CD14-positive monocyte (primary cell): ENCODE measurements around the gene HTR3C. TPM values are rescaled to one million over a fixed set of nuclear protein-coding genes. Genes with fewer than 3 reads are reported as not detected.

ENCODE experiments used
- DNase-seq, 3 donors: peaks; one replicate each; pipeline ENCODE4 v3.0.0-alpha.2; 2011 to 2022
- H2AFZ ChIP-seq: 2 replicates; pipeline ENCODE4 v1.6.0; 2012; ENCODE audit warnings: mild to moderate bottlenecking, low read depth, low read length, inconsistent platforms; ENCODE audit not compliant: insufficient read depth, poor library complexity, severe bottlenecking
- H3K27ac ChIP-seq, 2 donors: 1 replicate in 1 of 2; 2 replicates in 1 of 2; pipeline ENCODE4 v1.5.1; 2012 to 2013; ENCODE audit warnings: low read length in 2 of 2, control low read depth in 1 of 2, inconsistent platforms in 1 of 2, low read depth in 1 of 2, mild to moderate bottlenecking in 1 of 2
- H3K27me3 ChIP-seq, 2 donors: one replicate each; pipeline versions ENCODE4 v1.6.0 to v1.6.1; 2011 to 2013; ENCODE audit warnings: low read length in 2 of 2; ENCODE audit not compliant: control insufficient read depth in 2 of 2, insufficient read depth in 2 of 2
- H3K36me3 ChIP-seq, 2 donors: replicated peaks in 1 of 2; 1 replicate in 1 of 2; 2 replicates in 1 of 2; pipeline versions ENCODE4 v1.5.1 to v1.6.1; 2012 to 2013; ENCODE audit warnings: low read length in 2 of 2, control low read depth in 1 of 2, inconsistent platforms in 1 of 2, mild to moderate bottlenecking in 1 of 2; ENCODE audit not compliant: insufficient read depth in 2 of 2, control insufficient read depth in 1 of 2
- H3K4me1 ChIP-seq, 2 donors: 1 replicate in 1 of 2; 2 replicates in 1 of 2; pipeline versions ENCODE4 v1.5.1 to v1.6.1; 2012 to 2013; ENCODE audit warnings: low read length in 2 of 2, control low read depth in 1 of 2, inconsistent platforms in 1 of 2, mild to moderate bottlenecking in 1 of 2, moderate library complexity in 1 of 2; ENCODE audit not compliant: insufficient read depth in 2 of 2, control insufficient read depth in 1 of 2
- H3K4me2 ChIP-seq: replicated peaks from 2 replicates; pipeline ENCODE3; 2012; ENCODE audit warnings: low read length, moderate library complexity, mild to moderate bottlenecking; ENCODE audit not compliant: poor library complexity, severe bottlenecking; ENCODE audit errors: extremely low read depth
- H3K4me3 ChIP-seq, 3 experiments: fragments of 200-600 bp in 1 of 3; sonication (generic) in 1 of 3; replicated peaks in 1 of 3; 1 replicate in 2 of 3; 2 replicates in 1 of 3; pipeline ENCODE4 v1.5.1; 2011 to 2013; ENCODE audit warnings: low read length in 3 of 3, mild to moderate bottlenecking in 3 of 3, control low read depth in 2 of 3, low read depth in 2 of 3, inconsistent platforms in 1 of 3, moderate library complexity in 1 of 3
- H3K79me2 ChIP-seq: 2 replicates; pipeline ENCODE4 v1.6.0; 2012; ENCODE audit warnings: mild to moderate bottlenecking, control low read depth, inconsistent platforms, low read length, moderate library complexity; ENCODE audit not compliant: insufficient read depth
- H3K9ac ChIP-seq: 2 replicates; pipeline ENCODE4 v1.6.0; 2017; ENCODE audit warnings: low read length, mild to moderate bottlenecking; ENCODE audit not compliant: insufficient read depth, poor library complexity, severe bottlenecking
- H3K9me3 ChIP-seq, 2 donors: replicated peaks in 1 of 2; 1 replicate in 1 of 2; 2 replicates in 1 of 2; pipeline versions ENCODE4 v1.5.1 to v1.6.1; 2012 to 2013; ENCODE audit warnings: low read length in 2 of 2, control low read depth in 1 of 2; ENCODE audit not compliant: control insufficient read depth in 1 of 2, insufficient read depth in 1 of 2
- H4K20me1 ChIP-seq: 2 replicates; pipeline ENCODE4 v1.6.0; 2012; ENCODE audit warnings: mild to moderate bottlenecking, low read length, control low read depth, moderate library complexity; ENCODE audit not compliant: insufficient read depth
- H3K27ac Mint-ChIP-seq, 7 donors: one replicate each; pipeline ENCODE4 v1.8.0; 2020; ENCODE audit warnings: mild to moderate bottlenecking in 7 of 7, mixed read lengths in 7 of 7, moderate library complexity in 6 of 7, inconsistent platforms in 2 of 7
- H3K27me3 Mint-ChIP-seq, 3 donors: one replicate each; pipeline ENCODE4 v1.8.0; 2021 to 2022; ENCODE audit warnings: low read depth in 3 of 3, mild to moderate bottlenecking in 3 of 3, mixed read lengths in 3 of 3, moderate library complexity in 3 of 3, inconsistent platforms in 1 of 3
- H3K36me3 Mint-ChIP-seq, 2 donors: one replicate each; pipeline ENCODE4 v1.8.0; 2020; ENCODE audit warnings: mixed read lengths in 2 of 2, inconsistent platforms in 1 of 2, mild to moderate bottlenecking in 1 of 2
- H3K4me1 Mint-ChIP-seq: one replicate; pipeline ENCODE4 v1.8.0; 2020; ENCODE audit warnings: mild to moderate bottlenecking, mixed read lengths
- H3K4me3 Mint-ChIP-seq, 2 donors: one replicate each; pipeline ENCODE4 v1.8.0; 2020; ENCODE audit warnings: mild to moderate bottlenecking in 2 of 2, mixed read lengths in 2 of 2, moderate library complexity in 1 of 2
- H3K9me3 Mint-ChIP-seq, 7 donors: one replicate each; pipeline ENCODE4 v1.8.0; 2020 to 2022; ENCODE audit warnings: mixed read lengths in 7 of 7, mild to moderate bottlenecking in 6 of 7, moderate library complexity in 6 of 7, inconsistent platforms in 2 of 7
- CTCF ChIP-seq: fragments of 200-600 bp; IDR thresholded peaks from one replicate; pipeline ENCODE4 v1.8.0; 2022; ENCODE audit warnings: antibody characterized with exemption, mild to moderate bottlenecking
- WGBS: methylation state at CpG from one replicate; pipeline ENCODE4 v1.1.5; 2013; ENCODE audit warnings: missing lambda C conversion rate; ENCODE audit not compliant: insufficient coverage; 5-methylcytosine and 5-hydroxymethylcytosine counted together
- intact Hi-C, 2 donors: fragments of 100-400 bp; cut with micrococcal nuclease; formaldehyde crosslinking; loops; one replicate each; pipeline versions ENCODE4 v1.15.0 to v1.15.1; 2023
- polyA plus RNA-seq, 3 donors: library from polyadenylated mRNA; depleted of rRNA in 1 of 3; unstranded in 2 of 3; stranded (reverse) in 1 of 3; fragments of 300-500 nt in 2 of 3; fragments of >200 nt in 1 of 3; fragmentation: Illumina TruSeq in 2 of 3; gene quantifications; 1 replicate in 2 of 3; 2 replicates in 1 of 3; pipeline ENCODE4 v1.2.3, GENCODE V29; 2012 to 2021

The HTR3C gene
- polyA plus RNA-seq, 3 donors: not detected

- Mint-ChIP-seq H3K4me1 (no peaks in the 10 kb centered on the region), H3K27ac (no peak overlapping the region), H3K9me3 (peaks cover 4 to 48% (median 31%) of the 10 kb centered on the region in 7 donors), H3K4me3 (no peak overlapping the region), H3K27me3 (peaks cover 0 to 4% (median 2%) of the 10 kb centered on the region in 3 donors), H3K36me3 (no peaks in the 10 kb centered on the region)
- Histone ChIP-seq H4K20me1 (no peaks in the 10 kb centered on the region), H3K27ac (no peak overlapping the region), H3K9me3 (peaks cover 13 to 23% of the 10 kb centered on the region in 2 donors), H3K36me3 (no peaks in the 10 kb centered on the region), H3K9ac (no peak overlapping the region), H3K4me2 (no peak overlapping the region), H3K4me1 (no peaks in the 10 kb centered on the region), H3K4me3 (no peak overlapping the region), H3K27me3 (no peaks in the 10 kb centered on the region), H2AFZ (no peak overlapping the region), H3K79me2 (no peaks in the 10 kb centered on the region)
- intact Hi-C loops: no loop called here
- no peak for TF ChIP-seq CTCF
- no peak for DNase-seq
- 97% methylated on average over 3 of the region's 3 CpGs for WGBS
Measured at GRCh38 chr3:184092199-184092598, 39.4 kb downstream of the HTR3C start.

GRCh38 chr3:184096811-184097383, 44.0 kb downstream of the HTR3C start, which contains the start of gene HTR3E:
Gene HTR3E, plus strand, starts transcription at chr3:184097064. Its CDS starts 466 bp downstream, at chr3:184097530.
- no peaks in the 10 kb centered on the region for H3K79me2 ChIP-seq
- peaks cover 8 to 13% of the 10 kb centered on the region in 2 donors for H3K9me3 ChIP-seq
- no peaks in the 10 kb centered on the region for H3K4me1 Mint-ChIP-seq
- H3K4me3 ChIP-seq: no peak within 1 kb of the TSS
- no peak within 1 kb of the TSS for H3K27ac ChIP-seq
- intact Hi-C loops: no loop called here
- peaks cover 6 to 8% (median 6%) of the 10 kb centered on the region in 3 donors for H3K27me3 Mint-ChIP-seq
- DNase-seq: no peak
- H2AFZ ChIP-seq: no peak within 1 kb of the TSS
- H3K27ac Mint-ChIP-seq: no peak within 1 kb of the TSS
- no peaks in the 10 kb centered on the region for H3K4me1 ChIP-seq
- H3K9me3 Mint-ChIP-seq: peaks cover 4 to 27% (median 23%) of the 10 kb centered on the region in 7 donors
- no peaks in the 10 kb centered on the region for H3K36me3 ChIP-seq
- H3K36me3 Mint-ChIP-seq: no peaks in the 10 kb centered on the region
- no peaks in the 10 kb centered on the region for H4K20me1 ChIP-seq
- H3K27me3 ChIP-seq: no peaks in the 10 kb centered on the region
- H3K4me3 Mint-ChIP-seq: no peak within 1 kb of the TSS
- no peak for TF ChIP-seq CTCF
- 80% methylated on average over 1 of the region's 7 CpGs for WGBS
- no peak within 1 kb of the TSS for H3K9ac ChIP-seq
- H3K4me2 ChIP-seq: no peak within 1 kb of the TSS
